Measurements from ENCODE around the gene MED9. TPM values are rescaled to one million over a fixed set of nuclear protein-coding genes. Genes with fewer than 3 reads are reported as not detected.

Gene MED9
- total and polyA plus RNA-seq, 2 of the 4 experiments (the other 2 are of a cell fraction) = 6.1 to 10.1 TPM

DNA sequence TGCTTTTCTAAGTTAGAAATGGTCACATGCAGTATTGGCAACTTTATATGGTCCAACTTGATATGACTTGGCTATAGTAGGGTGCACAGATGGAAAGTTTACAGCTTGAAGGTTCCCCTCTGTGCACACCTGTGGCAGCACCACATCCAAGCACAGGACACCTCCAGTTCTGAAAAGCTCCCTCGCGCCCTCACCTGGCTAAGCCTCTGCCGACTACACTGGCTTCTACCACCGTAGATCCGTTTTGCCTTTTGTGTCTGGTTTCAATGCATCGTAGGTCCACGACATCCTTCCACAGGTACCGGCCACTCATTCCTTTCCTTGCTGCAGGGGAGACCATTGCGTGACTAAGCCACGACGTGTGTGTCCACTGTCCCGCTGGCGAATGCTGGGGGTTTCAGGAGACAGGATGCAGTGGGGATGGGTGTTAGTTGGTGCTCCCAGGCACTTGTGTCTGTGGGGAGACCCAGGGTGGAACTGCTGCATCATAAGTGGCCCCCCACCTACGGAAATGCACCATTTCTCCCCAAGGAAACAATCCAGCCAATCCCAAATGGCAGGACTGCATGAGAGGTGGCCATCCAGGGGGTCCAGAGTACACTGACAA, 24.3 kb downstream of the MED9 start:
- no peak for DNase-seq
- CTCF ChIA-PET = interaction anchor here (0.7 kb wide), 1 partner anchor 11 kb away, joined by 3 read pairs; no protein-coding TSS in a partner anchor

More for the DNA sequence above, 24.3 kb downstream of the MED9 start:
- Histone ChIP-seq H4K5ac (ENCODE audit: low read depth, low read length) (no peak overlapping the region), H3K79me1 (ENCODE audit: low read depth in 1 of 2, low read length in 2 of 2) (no peaks in the 10 kb centered on the region), H3K4ac (ENCODE audit: low read depth, low read length) (no peak overlapping the region), H2AFZ (replicated peaks; ENCODE audit: low read length, poor library complexity) (no peak overlapping the region), H4K8ac (ENCODE audit: low read depth in 2 of 2, low read length in 2 of 2) (no peak overlapping the region), H2BK20ac (ENCODE audit: low read depth, low read length) (no peak overlapping the region), H3K27ac (ENCODE audit: insufficient read depth, low read length) (no peak overlapping the region), H2BK15ac (ENCODE audit: low read depth, low read length) (no peak overlapping the region), H3K9ac (ENCODE audit: low read depth, low read length) (no peak overlapping the region), H3K4me1 (ENCODE audit: control insufficient read depth, insufficient read depth, low read length) (no peaks in the 10 kb centered on the region), H2BK120ac (ENCODE audit: low read depth, low read length) (no peak overlapping the region), H4K20me1 (ENCODE audit: insufficient read depth, low read length) (peaks cover 3% of the 10 kb centered on the region; the same call in 1 of the 2 replicates), H3K56ac (ENCODE audit: extremely low read depth, insufficient read depth, low read length) (no peak overlapping the region), H3K4me3 (ENCODE audit: insufficient read depth, low read depth, low read length) (no peak overlapping the region), H3K9me3 (ENCODE audit: control insufficient read depth, insufficient read depth, low read length) (no peaks in the 10 kb centered on the region; the same call in 1 of the 2 replicates), H2AK9ac (replicated peaks; ENCODE audit: low read depth, low read length, poor library complexity) (no peak overlapping the region), H4K91ac (ENCODE audit: insufficient read depth, low read depth, low read length) (no peak overlapping the region), H2BK5ac (ENCODE audit: low read depth, low read length, poor library complexity, severe bottlenecking) (no peak overlapping the region), H3K27me3 (ENCODE audit: control insufficient read depth, insufficient read depth, low read length) (peaks cover 5% of the 10 kb centered on the region; the same call in 1 of the 2 replicates), H3K14ac (replicated peaks; ENCODE audit: low read depth, low read length) (no peak overlapping the region), H3K23ac (ENCODE audit: low read depth, low read length) (no peak overlapping the region), H2AK5ac (ENCODE audit: low read depth, low read length) (no peak overlapping the region), H3K36me3 (ENCODE audit: control insufficient read depth, insufficient read depth, low read length) (no peaks in the 10 kb centered on the region), H3K9me1 (ENCODE audit: insufficient read depth, low read length) (no peaks in the 10 kb centered on the region), H3K18ac (ENCODE audit: low read depth, low read length) (no peak overlapping the region), H3K4me2 (ENCODE audit: low read depth, low read length) (no peak overlapping the region)
- BruUV-seq (replicated peaks) = no TSS peak
- WGBS, 2 experiments (ENCODE audit: extremely low coverage in 2 of 2, insufficient read length in 1 of 2) = 54% methylated on average over 8 of the region's 14 CpGs; no CpG with 5 or more reads in 1 of the 2 experiments
- dilution Hi-C loops (cut with HindIII; ENCODE audit: low sequenced_read_pairs, unreplicated experiment) (no loop called here), intact Hi-C loops (cut with micrococcal nuclease) (no loop called here), in situ Hi-C loops (cut with MboI; ENCODE audit: low sequenced_read_pairs) (loop anchor here (5.0 kb wide), 1 partner anchor 66 kb away; no protein-coding TSS in a partner anchor)
- POLR2A ChIA-PET (ENCODE audit: unreplicated experiment) = interaction anchor here (0.7 kb wide), 1 partner anchor 63 kb away, joined by 6 read pairs; no protein-coding TSS in a partner anchor
- no peak for ATAC-seq (ENCODE audit: low read depth)
- TF ChIP-seq RCOR1 (IDR thresholded peaks at IDR 0.05; ENCODE audit: insufficient replicate concordance, low read length) (no peak), USF2 (IDR thresholded peaks at IDR 0.05; ENCODE audit: low read depth, low read length) (no peak), FOS (IDR thresholded peaks at IDR 0.05; ENCODE audit: low read depth, low read length) (no peak), CHD1 (IDR thresholded peaks at IDR 0.05; ENCODE audit: low read depth, low read length) (no peak), BHLHE40 (IDR thresholded peaks at IDR 0.05; ENCODE audit: low read depth, low read length) (no peak), NFE2L2 (IDR thresholded peaks at IDR 0.05; ENCODE audit: low read depth, low read length) (no peak), MAFK (IDR thresholded peaks at IDR 0.05; ENCODE audit: low read depth, low read length) (no peak), SMC3 (IDR thresholded peaks at IDR 0.05; ENCODE audit: low read depth, low read length) (no peak), POLR2A (IDR thresholded peaks at IDR 0.05; ENCODE audit: low read depth, low read length) (no peak), ELK1 (IDR thresholded peaks at IDR 0.05; ENCODE audit: borderline replicate concordance, low read depth, low read length) (no peak), CEBPB (IDR thresholded peaks at IDR 0.05; ENCODE audit: low read depth, low read length) (no peak)
